Neutrophil (primary cell): ENCODE measurements around the gene NDUFV3.
A peak's percentile ranks its signal among the peaks of the same experiment; 100 is the strongest.

Experiments used
- H3K27ac ChIP-seq: fragments of 200-600 bp; sonication (generic); 2 replicates; pipeline ENCODE4 v1.5.1; 2016; ENCODE audit warnings: mild to moderate bottlenecking, moderate library complexity
- H3K27me3 ChIP-seq: fragments of 200-600 bp; sonication (generic); 2 replicates; pipeline ENCODE4 v1.6.0; 2016; ENCODE audit warnings: mild to moderate bottlenecking
- H3K36me3 ChIP-seq: fragments of 200-600 bp; sonication (generic); 2 replicates; pipeline ENCODE4 v1.5.1; 2017
- H3K4me1 ChIP-seq, 2 experiments: fragments of 200-600 bp in 1 of 2; sonication (generic) in 1 of 2; 1 replicate in 1 of 2; 2 replicates in 1 of 2; pipeline versions ENCODE4 v1.5.1 to v1.6.1; 2013 to 2016; ENCODE audit warnings: low read depth in 1 of 2, low read length in 1 of 2, mild to moderate bottlenecking in 1 of 2, moderate library complexity in 1 of 2; ENCODE audit not compliant: control insufficient read depth in 1 of 2, insufficient read depth in 1 of 2
- H3K4me3 ChIP-seq, 2 experiments: fragments of 200-600 bp in 1 of 2; sonication (generic) in 1 of 2; 1 replicate in 1 of 2; 2 replicates in 1 of 2; pipeline ENCODE4 v1.5.1; 2013 to 2016; ENCODE audit warnings: low read depth in 1 of 2, low read length in 1 of 2, mild to moderate bottlenecking in 1 of 2, moderate library complexity in 1 of 2
- H3K9me3 ChIP-seq: fragments of 200-600 bp; sonication (generic); 2 replicates; pipeline ENCODE4 v1.5.1; 2016
- TF ChIP-seq, protein P1 (sequence below): fragments of 200-600 bp; sonication (generic); IDR thresholded peaks from 2 replicates; pipeline ENCODE4 v1.5.1; 2016; ENCODE audit warnings: antibody characterized with exemption

NDUFV3 gene

DNA sequence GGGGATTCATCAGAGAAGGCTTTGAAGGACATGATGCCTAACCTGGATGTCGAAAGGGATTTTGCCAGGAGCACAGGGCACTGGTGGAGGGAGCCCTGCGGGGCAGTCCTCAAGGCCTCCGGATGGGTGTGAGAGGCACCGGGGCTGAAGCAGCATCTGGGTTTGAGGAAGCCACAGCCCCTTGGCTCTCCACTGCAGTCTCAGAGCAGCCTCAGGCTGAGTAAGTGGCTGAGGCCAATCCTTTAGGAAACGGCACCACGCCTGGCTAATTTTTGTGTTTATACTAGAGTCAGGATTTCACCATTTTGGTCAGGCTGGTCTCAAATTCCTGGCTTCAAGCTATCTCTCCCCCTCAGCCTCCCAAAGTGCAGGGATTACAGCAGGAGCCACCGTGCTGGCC is 20.4 kb downstream of the NDUFV3 start:
- H3K36me3 ChIP-seq = peaks cover 50% of the 10 kb centered on the region

DNA sequence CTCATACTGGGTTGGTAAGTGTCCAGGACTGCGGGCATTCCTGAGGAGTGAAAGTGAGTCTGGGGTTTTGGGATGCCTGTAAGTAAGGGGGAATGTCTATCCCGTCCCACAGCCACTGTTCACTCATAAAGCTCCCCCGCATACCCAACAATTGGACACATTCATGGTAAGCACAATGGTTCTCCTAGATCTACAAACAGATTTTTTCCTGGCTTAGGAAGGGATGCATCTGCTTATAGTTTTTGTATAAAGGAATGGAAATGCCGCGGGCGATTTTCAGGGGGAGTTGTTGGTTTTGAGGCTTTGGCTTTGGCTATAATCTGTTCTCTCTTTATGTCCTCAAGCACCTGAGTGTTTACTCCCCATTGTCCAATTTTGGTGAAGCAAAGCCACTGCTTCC is 25.2 kb downstream of the NDUFV3 start:
- Histone ChIP-seq H3K27ac (no peak overlapping the region), H3K27me3 (no peaks in the 10 kb centered on the region), H3K9me3 (no peaks in the 10 kb centered on the region), H3K36me3 (peaks cover 6% of the 10 kb centered on the region), H3K4me1 (no peaks in the 10 kb centered on the region), H3K4me3 (no peak overlapping the region)
- TF ChIP-seq, protein P1, sequence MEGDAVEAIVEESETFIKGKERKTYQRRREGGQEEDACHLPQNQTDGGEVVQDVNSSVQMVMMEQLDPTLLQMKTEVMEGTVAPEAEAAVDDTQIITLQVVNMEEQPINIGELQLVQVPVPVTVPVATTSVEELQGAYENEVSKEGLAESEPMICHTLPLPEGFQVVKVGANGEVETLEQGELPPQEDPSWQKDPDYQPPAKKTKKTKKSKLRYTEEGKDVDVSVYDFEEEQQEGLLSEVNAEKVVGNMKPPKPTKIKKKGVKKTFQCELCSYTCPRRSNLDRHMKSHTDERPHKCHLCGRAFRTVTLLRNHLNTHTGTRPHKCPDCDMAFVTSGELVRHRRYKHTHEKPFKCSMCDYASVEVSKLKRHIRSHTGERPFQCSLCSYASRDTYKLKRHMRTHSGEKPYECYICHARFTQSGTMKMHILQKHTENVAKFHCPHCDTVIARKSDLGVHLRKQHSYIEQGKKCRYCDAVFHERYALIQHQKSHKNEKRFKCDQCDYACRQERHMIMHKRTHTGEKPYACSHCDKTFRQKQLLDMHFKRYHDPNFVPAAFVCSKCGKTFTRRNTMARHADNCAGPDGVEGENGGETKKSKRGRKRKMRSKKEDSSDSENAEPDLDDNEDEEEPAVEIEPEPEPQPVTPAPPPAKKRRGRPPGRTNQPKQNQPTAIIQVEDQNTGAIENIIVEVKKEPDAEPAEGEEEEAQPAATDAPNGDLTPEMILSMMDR = no peak

More for the DNA sequence above, 20.4 kb downstream of the NDUFV3 start:
- H3K4me1 ChIP-seq = no peaks in the 10 kb centered on the region
- H3K9me3 ChIP-seq = no peaks in the 10 kb centered on the region
- TF ChIP-seq, protein P1 = no peak
- no peak overlapping the region for H3K4me3 ChIP-seq
- H3K27ac ChIP-seq = no peak overlapping the region
- H3K27me3 ChIP-seq = no peaks in the 10 kb centered on the region

DNA sequence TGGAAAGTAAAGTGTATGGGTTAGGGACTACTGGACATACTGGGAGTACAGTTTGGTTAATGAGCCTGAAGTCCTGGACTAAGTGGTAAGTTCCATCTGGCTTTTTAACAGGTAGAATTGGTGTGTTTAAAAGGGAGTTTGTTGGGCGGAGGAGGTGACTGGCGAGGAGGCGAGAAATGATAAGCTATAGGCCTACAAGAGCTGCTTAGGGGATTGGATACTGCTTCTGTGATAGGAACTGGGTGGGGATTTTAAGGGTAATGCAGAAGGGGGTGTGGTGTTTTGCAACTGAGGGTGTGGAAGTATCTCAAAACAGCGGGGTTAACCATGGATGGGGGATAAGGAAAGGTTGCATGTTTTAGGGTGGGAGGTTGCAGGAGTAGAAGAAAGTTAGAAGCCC is 28.8 kb downstream of the NDUFV3 start:
- no peak overlapping the region for H3K27ac ChIP-seq
- H3K27me3 ChIP-seq = no peaks in the 10 kb centered on the region
- peaks cover 4 to 7% of the 10 kb centered on the region in 2 experiments for H3K4me1 ChIP-seq
- TF ChIP-seq, protein P1 = no peak
- H3K9me3 ChIP-seq = no peaks in the 10 kb centered on the region
- no peak overlapping the region for H3K4me3 ChIP-seq
- H3K36me3 ChIP-seq = no peaks in the 10 kb centered on the region

DNA sequence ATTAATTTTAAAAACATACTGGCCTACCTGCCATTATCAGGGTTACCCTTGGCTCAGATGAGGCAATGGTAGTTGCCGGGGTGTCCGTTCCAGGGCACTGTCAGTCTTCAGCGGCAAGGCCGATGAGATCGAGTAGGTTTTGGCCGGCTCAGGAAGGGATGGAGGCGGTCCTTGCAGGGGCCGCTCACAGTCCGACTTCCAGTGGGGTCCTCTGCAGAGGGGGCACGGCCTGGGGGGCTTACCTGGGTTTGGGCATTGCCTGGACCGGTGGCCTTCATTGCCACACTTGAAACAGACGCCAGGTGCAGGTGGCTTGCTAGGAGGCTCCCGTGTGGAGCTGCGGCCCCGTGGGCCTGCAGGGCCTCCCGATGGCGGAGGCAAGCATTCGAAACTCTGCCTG is 29.8 kb downstream of the NDUFV3 start:
- H3K4me3 ChIP-seq = no peak overlapping the region
- H3K27ac ChIP-seq = no peak overlapping the region
- no peaks in the 10 kb centered on the region for H3K36me3 ChIP-seq
- H3K9me3 ChIP-seq = no peaks in the 10 kb centered on the region
- peaks cover 4 to 7% of the 10 kb centered on the region in 2 experiments for H3K4me1 ChIP-seq
- TF ChIP-seq, protein P1 = no peak
- no peaks in the 10 kb centered on the region for H3K27me3 ChIP-seq

DNA sequence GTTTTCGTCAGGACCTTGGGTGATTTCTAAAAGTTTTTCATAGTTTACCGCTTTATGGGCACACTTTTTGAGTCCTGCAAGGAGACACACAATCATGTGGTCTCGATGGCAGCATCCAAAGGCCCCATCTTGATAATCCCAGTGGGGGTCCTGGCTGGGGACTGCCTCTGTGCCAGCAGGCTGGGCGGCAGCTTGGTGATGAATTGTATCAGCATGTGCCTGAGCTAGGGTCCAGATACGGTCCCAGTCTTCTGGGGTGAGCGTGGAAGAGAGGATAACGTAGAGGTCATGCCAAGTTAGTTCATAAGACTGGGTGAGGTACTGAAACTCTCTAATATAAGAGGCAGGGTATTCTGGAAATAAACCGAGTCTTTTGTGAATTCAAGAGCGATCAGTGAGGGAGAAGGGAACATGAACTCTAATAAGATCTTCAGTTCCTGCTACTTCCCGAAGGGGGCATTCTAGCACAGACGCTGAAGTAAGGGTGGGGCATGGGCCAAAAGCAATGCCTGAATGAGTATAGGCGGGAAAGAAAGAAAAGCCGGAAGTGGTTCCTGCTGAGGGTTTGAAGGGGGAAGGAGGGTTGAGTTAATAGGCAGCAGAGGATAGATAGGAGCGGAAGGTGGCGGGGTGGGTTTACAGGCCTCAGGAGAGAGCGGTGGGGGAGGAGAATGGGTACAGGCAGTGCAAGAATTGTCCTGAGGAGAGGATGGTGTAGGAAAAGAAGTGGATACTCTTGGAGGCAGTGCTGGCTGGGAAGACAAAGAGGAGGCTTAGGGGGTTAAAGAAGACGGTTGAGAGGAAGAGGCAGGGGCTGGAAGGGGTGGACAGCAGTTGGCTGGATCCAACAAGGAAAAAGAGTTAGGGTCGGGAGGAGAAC is 30.7 kb downstream of the NDUFV3 start:
- H3K27me3 ChIP-seq = no peaks in the 10 kb centered on the region
- no peak overlapping the region for H3K27ac ChIP-seq
- TF ChIP-seq, protein P1 = peak; percentile 57
- H3K9me3 ChIP-seq = no peaks in the 10 kb centered on the region
- H3K4me3 ChIP-seq = no peak overlapping the region
- H3K4me1 ChIP-seq = peaks cover 4 to 7% of the 10 kb centered on the region in 2 experiments
- H3K36me3 ChIP-seq = no peaks in the 10 kb centered on the region
